ENCODE measurements around the gene HAUS8. TPM values are rescaled to one million over a fixed set of nuclear protein-coding genes. Genes with fewer than 3 reads are reported as not detected.

HAUS8 gene
- total and polyA plus RNA-seq, 2 of the 8 experiments (the other 6 are each of a cell fraction or from before 2014, with no cell fraction given) = 18.4 to 23.2 TPM

DNA sequence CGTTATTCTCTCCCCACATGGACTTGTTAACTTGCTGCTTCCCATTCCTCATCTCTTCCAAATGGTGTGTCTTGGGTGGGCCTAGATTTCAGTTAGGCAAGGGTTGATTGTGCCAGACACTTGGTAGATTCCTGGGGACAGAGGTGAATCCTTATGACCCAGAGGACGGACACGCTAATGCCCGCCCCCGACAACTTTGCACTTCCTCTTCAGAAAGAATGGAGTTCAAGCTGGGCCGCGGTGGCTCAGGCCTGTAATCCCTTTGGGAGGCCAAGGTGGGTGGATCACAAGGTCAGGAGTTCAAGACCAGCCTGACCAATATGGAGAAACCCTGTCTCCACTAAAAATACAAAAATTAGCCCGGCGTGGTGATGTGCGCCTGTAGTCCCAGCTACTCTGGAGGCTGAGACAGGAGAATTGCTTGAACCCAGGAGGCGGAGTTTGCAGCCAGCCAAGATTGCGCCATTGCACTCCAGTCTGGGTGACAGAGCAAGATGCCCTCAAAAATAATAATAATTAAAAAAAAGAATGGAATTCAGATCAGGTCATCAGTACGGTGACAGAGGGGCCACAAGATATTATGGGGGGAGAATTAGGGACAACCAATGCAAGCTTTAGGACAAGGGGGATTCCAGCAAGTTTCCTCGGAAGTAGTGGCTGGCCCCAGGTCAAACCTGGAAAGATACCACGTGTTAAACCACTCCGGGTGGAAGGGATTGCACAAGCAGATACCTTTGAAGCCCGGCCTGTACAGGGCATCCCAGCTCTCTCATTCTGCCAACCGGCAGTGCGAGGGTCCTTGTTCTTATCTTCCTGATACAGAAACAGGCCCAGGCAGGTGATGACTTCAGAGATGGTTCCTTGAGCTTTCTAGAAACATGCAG lies 3.0 kb upstream of the HAUS8 start (continued):
- TF ChIP-seq RAD21 (IDR thresholded peaks at IDR 0.05 in 1 of 2, conservative IDR thresholded peaks at IDR 0.05 in 1 of 2; ENCODE audit: low read depth in 2 of 2, low read length in 2 of 2) (no peak), CBX8 (IDR thresholded peaks at IDR 0.05; ENCODE audit: borderline replicate concordance, low read depth, low read length) (no peak), SUZ12 (IDR thresholded peaks at IDR 0.05; ENCODE audit: low read length) (no peak), ZNF274 (IDR thresholded peaks at IDR 0.05; ENCODE audit: borderline replicate concordance, extremely low read depth, low read length) (no peak), EGR1 (IDR thresholded peaks at IDR 0.05; ENCODE audit: borderline replicate concordance, low read depth, low read length) (no peak), TEAD4 (IDR thresholded peaks at IDR 0.05; ENCODE audit: low read depth, low read length) (no peak)

Measured in H1 (cell line).